Measurements from ENCODE around the gene RNF213.
"Not testable (repeated sequence)": the region's sequence is repeated elsewhere in the genome, so short reads cannot be mapped to it uniquely, and the experiment has no call there.

The RNF213 gene

GRCh38 chr17:80296221-80296620 lies 35.6 kb downstream of the RNF213 start:
- Histone ChIP-seq H3K9me3 (ENCODE audit: control insufficient read depth in 2 of 2, low read length in 2 of 2) (no peaks in the 10 kb centered on the region), H3K36me3 (ENCODE audit: control insufficient read depth in 2 of 2, insufficient read depth in 2 of 2, low read length in 2 of 2) (peaks cover 64 to 72% of the 10 kb centered on the region in 2 donors)

GRCh38 chr17:80297996-80298560 lies 37.4 kb downstream of the RNF213 start:
- no peak overlapping the region for H3K9ac ChIP-seq (ENCODE audit: low read length in 2 of 2)
- no peaks in the 10 kb centered on the region for H3K9me3 ChIP-seq (ENCODE audit: control insufficient read depth in 2 of 2, low read length in 2 of 2)
- no peaks in the 10 kb centered on the region for H3K4me1 ChIP-seq (ENCODE audit: control insufficient read depth, insufficient read depth, low read length)
- no peak overlapping the region for H3K27ac ChIP-seq (ENCODE audit: low read length)
- peaks cover 56 to 66% of the 10 kb centered on the region in 2 donors for H3K36me3 ChIP-seq (ENCODE audit: control insufficient read depth in 2 of 2, insufficient read depth in 2 of 2, low read length in 2 of 2)
- no peaks in the 10 kb centered on the region for H3K27me3 ChIP-seq (ENCODE audit: control insufficient read depth in 1 of 2, insufficient read depth in 2 of 2, low read length in 2 of 2)
- H3K4me3 ChIP-seq (ENCODE audit: low read length in 2 of 2) = no peak overlapping the region

More at GRCh38 chr17:80296221-80296620, 35.6 kb downstream of the RNF213 start:
- no peak overlapping the region for H3K4me3 ChIP-seq (ENCODE audit: low read length in 2 of 2)
- H3K27ac ChIP-seq (ENCODE audit: low read length) = no peak overlapping the region
- no peaks in the 10 kb centered on the region for H3K4me1 ChIP-seq (ENCODE audit: control insufficient read depth, insufficient read depth, low read length)
- no peak overlapping the region for H3K9ac ChIP-seq (ENCODE audit: low read length in 2 of 2)
- H3K27me3 ChIP-seq (ENCODE audit: control insufficient read depth in 1 of 2, insufficient read depth in 2 of 2, low read length in 2 of 2) = no peaks in the 10 kb centered on the region

- not testable (repeated sequence) for H3K4me3 ChIP-seq (ENCODE audit: low read length in 2 of 2); H3K9ac ChIP-seq (ENCODE audit: low read length in 2 of 2); H3K9me3 ChIP-seq (ENCODE audit: control insufficient read depth in 2 of 2, low read length in 2 of 2); H3K27ac ChIP-seq (ENCODE audit: low read length); H3K4me1 ChIP-seq (ENCODE audit: control insufficient read depth, insufficient read depth, low read length); H3K27me3 ChIP-seq (ENCODE audit: control insufficient read depth in 1 of 2, insufficient read depth in 2 of 2, low read length in 2 of 2)
- H3K36me3 ChIP-seq (ENCODE audit: control insufficient read depth in 2 of 2, insufficient read depth in 2 of 2, low read length in 2 of 2) = peaks cover 58 to 65% of the 10 kb centered on the region in 2 donors
Measured at GRCh38 chr17:80299350-80300100, 38.9 kb downstream of the RNF213 start.

GRCh38 chr17:80300756-80301155 lies 40.1 kb downstream of the RNF213 start:
- H3K27me3 ChIP-seq (ENCODE audit: control insufficient read depth in 1 of 2, insufficient read depth in 2 of 2, low read length in 2 of 2) = not testable (repeated sequence)
- peaks cover 51 to 58% of the 10 kb centered on the region in 2 donors for H3K36me3 ChIP-seq (ENCODE audit: control insufficient read depth in 2 of 2, insufficient read depth in 2 of 2, low read length in 2 of 2)

GRCh38 chr17:80303824-80304223 lies 43.2 kb downstream of the RNF213 start:
- Histone ChIP-seq H3K27ac (ENCODE audit: low read length) (no peak overlapping the region), H3K4me3 (ENCODE audit: low read length in 2 of 2) (no peak overlapping the region), H3K9ac (ENCODE audit: low read length in 2 of 2) (no peak overlapping the region), H3K4me1 (ENCODE audit: control insufficient read depth, insufficient read depth, low read length) (no peaks in the 10 kb centered on the region), H3K9me3 (ENCODE audit: control insufficient read depth in 2 of 2, low read length in 2 of 2) (no peaks in the 10 kb centered on the region), H3K27me3 (ENCODE audit: control insufficient read depth in 1 of 2, insufficient read depth in 2 of 2, low read length in 2 of 2) (no peaks in the 10 kb centered on the region), H3K36me3 (ENCODE audit: control insufficient read depth in 2 of 2, insufficient read depth in 2 of 2, low read length in 2 of 2) (peaks cover 47 to 55% of the 10 kb centered on the region in 2 donors)

More at GRCh38 chr17:80300756-80301155, 40.1 kb downstream of the RNF213 start:
- H3K4me1 ChIP-seq (ENCODE audit: control insufficient read depth, insufficient read depth, low read length); H3K9me3 ChIP-seq (ENCODE audit: control insufficient read depth in 2 of 2, low read length in 2 of 2); H3K4me3 ChIP-seq (ENCODE audit: low read length in 2 of 2); H3K9ac ChIP-seq (ENCODE audit: low read length in 2 of 2); H3K27ac ChIP-seq (ENCODE audit: low read length): not testable (repeated sequence)

GRCh38 chr17:80307994-80308691 lies 47.5 kb downstream of the RNF213 start:
- H3K9ac ChIP-seq (ENCODE audit: low read length in 2 of 2) = no peak overlapping the region
- H3K36me3 ChIP-seq (ENCODE audit: control insufficient read depth in 2 of 2, insufficient read depth in 2 of 2, low read length in 2 of 2) = peaks cover 37 to 51% of the 10 kb centered on the region in 2 donors

GRCh38 chr17:80308692-80309517 lies 48.3 kb downstream of the RNF213 start:
- Histone ChIP-seq H3K27ac (ENCODE audit: low read length) (no peak overlapping the region), H3K4me3 (ENCODE audit: low read length in 2 of 2) (no peak overlapping the region), H3K36me3 (ENCODE audit: control insufficient read depth in 2 of 2, insufficient read depth in 2 of 2, low read length in 2 of 2) (peaks cover 34 to 49% of the 10 kb centered on the region in 2 donors), H3K4me1 (ENCODE audit: control insufficient read depth, insufficient read depth, low read length) (no peaks in the 10 kb centered on the region), H3K9ac (ENCODE audit: low read length in 2 of 2) (no peak overlapping the region), H3K27me3 (ENCODE audit: control insufficient read depth in 1 of 2, insufficient read depth in 2 of 2, low read length in 2 of 2) (no peaks in the 10 kb centered on the region), H3K9me3 (ENCODE audit: control insufficient read depth in 2 of 2, low read length in 2 of 2) (no peaks in the 10 kb centered on the region)

More at GRCh38 chr17:80307994-80308691, 47.5 kb downstream of the RNF213 start:
- Histone ChIP-seq H3K27ac (ENCODE audit: low read length) (no peak overlapping the region), H3K9me3 (ENCODE audit: control insufficient read depth in 2 of 2, low read length in 2 of 2) (no peaks in the 10 kb centered on the region), H3K4me3 (ENCODE audit: low read length in 2 of 2) (no peak overlapping the region), H3K27me3 (ENCODE audit: control insufficient read depth in 1 of 2, insufficient read depth in 2 of 2, low read length in 2 of 2) (no peaks in the 10 kb centered on the region), H3K4me1 (ENCODE audit: control insufficient read depth, insufficient read depth, low read length) (no peaks in the 10 kb centered on the region)

GRCh38 chr17:80311216-80311827 lies 50.7 kb downstream of the RNF213 start:
- Histone ChIP-seq H3K4me3 (ENCODE audit: low read length in 2 of 2) (no peak overlapping the region), H3K4me1 (ENCODE audit: control insufficient read depth, insufficient read depth, low read length) (no peaks in the 10 kb centered on the region), H3K27me3 (ENCODE audit: control insufficient read depth in 1 of 2, insufficient read depth in 2 of 2, low read length in 2 of 2) (no peaks in the 10 kb centered on the region), H3K9me3 (ENCODE audit: control insufficient read depth in 2 of 2, low read length in 2 of 2) (no peaks in the 10 kb centered on the region), H3K36me3 (ENCODE audit: control insufficient read depth in 2 of 2, insufficient read depth in 2 of 2, low read length in 2 of 2) (peaks cover 24 to 37% of the 10 kb centered on the region in 2 donors), H3K27ac (ENCODE audit: low read length) (no peak overlapping the region), H3K9ac (ENCODE audit: low read length in 2 of 2) (no peak overlapping the region)

- Histone ChIP-seq H3K36me3 (ENCODE audit: control insufficient read depth in 2 of 2, insufficient read depth in 2 of 2, low read length in 2 of 2) (peaks cover 18 to 41% of the 10 kb centered on the region in 2 donors), H3K4me1 (ENCODE audit: control insufficient read depth, insufficient read depth, low read length) (peaks cover 2% of the 10 kb centered on the region), H3K9ac (ENCODE audit: low read length in 2 of 2) (no peak overlapping the region), H3K27me3 (ENCODE audit: control insufficient read depth in 1 of 2, insufficient read depth in 2 of 2, low read length in 2 of 2) (no peaks in the 10 kb centered on the region), H3K27ac (ENCODE audit: low read length) (no peak overlapping the region), H3K9me3 (ENCODE audit: control insufficient read depth in 2 of 2, low read length in 2 of 2) (no peaks in the 10 kb centered on the region), H3K4me3 (ENCODE audit: low read length in 2 of 2) (no peak overlapping the region)
Measured at GRCh38 chr17:80312621-80313135, 52.0 kb downstream of the RNF213 start.

Measured in stomach smooth muscle (tissue), 2 donors.